GM12872 (cell line): Measurements from ENCODE around the gene POR.

Source experiments
- CTCF ChIP-seq: IDR thresholded peaks from 3 replicates; pipeline ENCODE4 v1.5.1; 2011; ENCODE audit warnings: low read depth, mild to moderate bottlenecking, low read length, moderate library complexity; ENCODE audit not compliant: insufficient read depth

The POR gene

GRCh38 chr7:75931680-75932079 is 16.7 kb downstream of the POR start:
- TF ChIP-seq CTCF, result no peak

GRCh38 chr7:75937958-75938786 is 23.2 kb downstream of the POR start:
- no peak for TF ChIP-seq CTCF

- no peak for TF ChIP-seq CTCF
Observed at GRCh38 chr7:75938921-75939320, 24.0 kb downstream of the POR start.

- no peak for TF ChIP-seq CTCF
Observed at GRCh38 chr7:75943864-75944263, 28.9 kb downstream of the POR start.

- TF ChIP-seq CTCF, result no peak
Observed at GRCh38 chr7:75944507-75944906, 29.6 kb downstream of the POR start.

- no peak for TF ChIP-seq CTCF
Observed at GRCh38 chr7:75945297-75946168, 30.6 kb downstream of the POR start.

GRCh38 chr7:75946207-75946855 is 31.4 kb downstream of the POR start:
- no peak for TF ChIP-seq CTCF
